ENCODE data around the gene MAML3.

The MAML3 gene

GRCh38 chr4:139756391-139757180 is 397.4 kb downstream of the MAML3 start:
- no peak for DNase-seq (ENCODE audit: low read depth, low spot score)

DNA sequence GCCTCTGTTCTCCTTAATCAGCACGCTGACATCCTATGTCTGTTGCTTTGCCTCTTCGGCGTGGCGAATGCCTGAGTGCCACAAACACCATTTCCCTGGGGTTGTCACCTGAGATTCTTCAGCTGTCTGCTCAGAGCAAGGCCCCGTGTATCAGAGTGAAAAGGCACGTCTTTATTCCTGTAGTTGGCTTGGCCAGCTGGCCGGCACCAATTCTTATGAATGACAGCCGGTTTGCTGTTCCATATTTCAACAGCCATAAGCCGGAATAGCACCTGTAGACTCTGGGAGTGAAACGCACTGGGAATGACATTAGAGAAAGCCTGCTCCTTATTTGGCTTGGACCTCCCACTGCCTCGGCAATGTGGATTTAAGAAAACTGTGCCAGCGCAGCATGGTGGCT is 399.0 kb downstream of the MAML3 start:
- DNase-seq (ENCODE audit: low read depth, low spot score), result no peak

- DNase-seq (ENCODE audit: low read depth, low spot score), result no peak
Observed at GRCh38 chr4:139753686-139754085, 400.3 kb downstream of the MAML3 start.

DNA sequence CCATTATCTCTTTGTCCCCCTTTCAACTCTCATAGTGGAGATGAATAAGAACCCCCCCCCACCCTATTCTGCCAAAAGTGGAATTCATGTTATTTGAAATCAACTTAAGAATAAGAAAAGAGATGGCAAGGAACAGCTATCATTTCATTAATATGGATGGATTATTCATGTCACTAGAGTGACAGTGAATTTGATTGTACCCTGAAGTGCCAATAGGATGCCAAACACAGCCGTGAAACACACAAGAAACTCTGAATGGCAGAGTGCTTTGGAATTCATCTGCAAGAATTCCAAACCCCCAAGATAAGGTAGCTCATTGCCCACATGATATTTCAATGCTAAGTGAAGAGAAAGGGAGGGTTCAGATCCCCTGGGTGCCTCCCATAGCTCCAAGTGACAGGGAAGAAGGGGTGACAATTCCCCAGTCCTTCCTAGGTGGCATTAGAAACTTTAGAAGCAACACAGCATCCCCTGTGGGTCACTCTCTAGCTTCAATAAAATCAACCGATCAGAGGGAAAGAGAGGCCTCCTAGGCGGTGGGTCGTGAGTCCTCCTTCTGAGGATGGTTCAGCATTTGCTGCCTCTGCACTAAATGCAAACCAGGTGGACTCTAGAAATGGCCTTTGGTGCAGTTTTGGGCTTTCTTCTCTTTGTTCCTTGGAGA is 404.0 kb downstream of the MAML3 start:
- DNase-seq (ENCODE audit: low read depth, low spot score), result no peak

DNA sequence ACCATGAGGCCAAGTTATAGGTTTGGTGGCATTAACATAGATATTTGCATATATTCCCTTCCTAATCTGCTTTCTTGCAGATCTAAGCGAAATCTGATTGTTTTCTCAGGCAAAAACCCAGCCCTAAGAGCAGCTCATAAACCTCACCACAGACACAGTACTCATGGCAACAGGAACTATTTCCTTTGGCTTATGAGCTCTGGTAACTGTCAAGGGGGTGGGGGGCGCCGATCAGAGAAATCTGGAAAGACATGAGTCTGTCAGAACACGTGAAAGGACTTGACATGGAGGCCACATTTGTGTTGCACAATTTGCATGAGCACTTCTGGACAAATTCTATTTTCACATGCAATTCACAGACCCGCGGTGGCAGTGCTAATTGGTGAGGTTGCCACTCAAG is 404.6 kb downstream of the MAML3 start:
- no peak for DNase-seq (ENCODE audit: low read depth, low spot score)

DNA sequence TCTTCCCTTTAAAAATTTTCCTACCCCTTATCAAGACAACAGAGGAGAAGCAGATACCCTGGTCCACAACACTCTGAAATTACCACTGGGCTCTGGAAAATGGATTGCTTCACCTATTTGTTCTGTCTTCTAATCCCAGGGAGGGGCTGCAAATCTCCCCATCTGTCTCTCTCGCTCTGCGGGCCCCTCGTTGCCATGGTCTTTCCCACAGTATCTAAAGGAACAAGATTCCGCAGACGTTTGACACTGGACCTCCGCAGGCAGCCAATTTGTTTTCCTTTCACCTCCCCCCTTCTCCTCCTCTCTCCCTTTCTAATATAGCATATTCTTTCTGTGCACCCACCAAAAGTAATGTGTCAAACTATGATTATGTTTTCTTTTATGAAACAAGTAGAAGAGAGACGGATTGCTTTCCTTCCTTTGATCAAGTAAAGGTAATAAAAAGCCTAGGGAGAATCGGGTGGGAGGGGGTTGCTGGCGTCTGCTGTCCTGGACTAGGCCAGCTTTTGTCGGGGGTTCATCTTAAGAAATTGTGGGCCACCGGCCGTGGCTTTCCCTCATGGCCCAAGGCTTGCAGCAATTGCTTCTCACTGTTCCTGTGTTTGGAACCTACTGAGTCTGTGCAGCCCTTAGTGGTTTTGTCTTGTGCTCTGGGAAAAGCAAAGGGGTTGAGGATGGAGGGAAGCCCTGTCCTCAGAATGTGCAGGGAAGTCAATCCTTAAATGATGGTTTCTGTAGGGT is 407.4 kb downstream of the MAML3 start:
- DNase-seq (ENCODE audit: low read depth, low spot score), result no peak

DNA sequence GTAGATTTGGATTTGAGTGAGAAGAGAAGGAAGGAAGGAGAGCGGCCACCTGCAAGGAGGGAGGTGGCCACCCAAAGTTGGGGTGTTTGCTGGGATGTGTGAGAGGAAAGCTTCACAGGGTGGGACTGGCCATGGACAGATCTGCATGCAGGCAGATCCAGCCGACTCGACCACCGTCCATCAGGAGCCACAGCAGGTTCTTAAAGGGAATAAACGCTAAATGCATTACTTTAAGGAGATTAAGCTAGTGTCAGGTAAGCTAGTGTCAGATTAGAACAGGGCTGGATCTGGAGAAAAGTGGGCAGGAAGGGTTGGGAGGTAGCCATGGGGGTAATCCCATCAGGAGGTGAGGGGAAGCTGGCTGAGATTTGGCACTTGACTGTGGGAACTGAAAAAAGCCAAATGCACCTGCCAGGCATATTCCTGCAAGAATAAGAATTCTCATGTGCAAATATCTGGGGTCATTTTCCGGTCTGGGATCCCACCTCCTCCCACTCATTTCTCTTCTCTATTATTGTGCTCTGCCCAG is 408.8 kb downstream of the MAML3 start:
- DNase-seq (ENCODE audit: low read depth, low spot score), result no peak

DNA sequence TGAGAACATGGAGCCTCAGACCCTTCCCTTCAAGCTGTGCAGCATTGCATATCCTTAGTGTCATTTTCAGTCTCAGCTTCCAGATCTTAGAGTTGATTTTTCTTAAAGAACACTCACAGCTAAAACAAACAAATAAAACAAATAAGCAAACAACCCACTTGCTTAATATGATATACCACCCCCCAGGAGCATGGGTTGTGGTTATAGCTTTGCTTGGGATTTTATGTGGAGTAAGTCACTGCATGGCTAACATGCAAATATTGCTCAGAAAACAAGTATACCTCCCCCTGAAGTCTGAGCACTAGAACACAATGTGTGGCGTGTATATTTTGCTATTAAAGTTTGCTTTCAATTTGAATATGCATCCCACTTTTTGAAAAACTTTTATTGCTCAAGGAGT is 409.8 kb downstream of the MAML3 start:
- DNase-seq (ENCODE audit: low read depth, low spot score), result no peak

DNA sequence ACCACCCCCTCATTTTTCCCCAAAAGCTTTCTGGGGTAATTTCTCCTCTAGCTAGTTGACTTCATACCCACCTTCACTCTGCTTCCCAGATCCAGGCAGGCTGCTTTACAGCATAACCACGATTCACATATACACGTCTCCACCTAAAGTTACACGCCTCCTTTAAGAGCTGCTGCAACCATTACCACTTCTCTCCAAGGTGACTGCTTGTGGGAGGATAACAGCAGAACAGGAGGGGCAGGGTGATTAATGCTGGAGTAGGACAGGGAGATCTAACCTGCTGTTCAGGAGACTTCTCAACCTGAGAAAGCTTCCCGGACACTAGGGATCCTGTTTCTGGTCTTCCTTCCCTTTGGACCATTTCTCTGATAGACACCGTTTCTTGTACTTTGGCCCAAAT is 411.0 kb downstream of the MAML3 start:
- no peak for DNase-seq (ENCODE audit: low read depth, low spot score)

GRCh38 chr4:139740531-139741041 is 413.4 kb downstream of the MAML3 start:
- DNase-seq (ENCODE audit: low read depth, low spot score), result peak; percentile 71

DNA sequence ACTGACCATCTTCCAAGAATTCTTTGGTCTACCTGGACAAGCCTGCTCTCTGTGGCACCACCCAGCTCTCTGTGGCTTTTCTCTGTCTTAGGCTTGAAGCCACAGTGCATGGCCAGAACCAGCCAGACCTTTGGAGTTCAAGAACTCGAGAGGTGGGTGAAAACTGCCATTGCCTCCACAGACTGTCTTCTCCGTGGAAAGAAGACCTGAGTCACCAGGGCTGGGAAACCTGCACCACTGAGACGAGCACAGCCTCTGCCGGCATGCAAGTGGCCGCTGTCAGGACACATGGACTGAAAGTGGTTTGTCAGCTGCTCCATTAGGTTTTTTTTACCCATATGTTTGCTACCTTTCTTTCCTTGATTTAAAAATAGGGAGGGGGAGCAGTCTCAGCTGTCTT is 413.9 kb downstream of the MAML3 start:
- no peak for DNase-seq (ENCODE audit: low read depth, low spot score)

DNA sequence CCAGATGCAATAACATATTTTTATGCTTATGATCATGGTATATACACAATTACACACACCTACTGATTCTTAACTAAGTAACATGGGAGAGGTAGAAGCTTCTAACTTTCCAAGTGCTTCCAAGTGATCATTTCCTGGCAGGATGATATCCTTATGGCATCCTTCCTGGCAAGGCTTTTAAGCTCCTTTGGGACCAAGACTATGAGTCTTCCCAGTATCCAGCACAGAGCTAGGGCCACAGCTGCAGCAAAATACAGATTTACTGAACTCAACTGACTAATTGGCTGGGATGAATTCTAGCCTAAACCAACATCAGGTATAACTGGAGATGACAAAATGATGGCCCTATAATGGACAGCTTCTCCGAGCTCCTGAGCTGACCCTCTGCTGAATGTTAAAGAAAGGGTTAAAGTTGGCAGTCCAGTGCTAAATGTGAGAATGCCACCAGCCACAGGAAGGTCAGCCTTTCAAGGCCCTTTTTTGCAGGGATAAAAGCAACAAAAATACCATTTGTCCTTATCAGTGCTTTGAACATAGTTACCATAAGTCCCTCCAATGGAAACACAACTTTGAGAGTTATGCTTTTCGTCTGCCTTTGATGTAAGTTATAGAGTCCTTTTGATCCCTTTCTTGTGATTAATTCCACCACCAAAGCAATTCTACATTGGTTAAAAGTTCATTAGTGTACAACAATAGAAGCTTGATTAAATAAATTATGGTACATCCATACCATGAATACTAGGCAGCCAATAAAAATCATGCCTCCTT is 415.0 kb downstream of the MAML3 start:
- no peak for DNase-seq (ENCODE audit: low read depth, low spot score)

- no peak for DNase-seq (ENCODE audit: low read depth, low spot score)
Observed at GRCh38 chr4:139736661-139737060, 417.3 kb downstream of the MAML3 start.

GRCh38 chr4:139736274-139736660 is 417.7 kb downstream of the MAML3 start:
- DNase-seq (ENCODE audit: low read depth, low spot score), result no peak

DNA sequence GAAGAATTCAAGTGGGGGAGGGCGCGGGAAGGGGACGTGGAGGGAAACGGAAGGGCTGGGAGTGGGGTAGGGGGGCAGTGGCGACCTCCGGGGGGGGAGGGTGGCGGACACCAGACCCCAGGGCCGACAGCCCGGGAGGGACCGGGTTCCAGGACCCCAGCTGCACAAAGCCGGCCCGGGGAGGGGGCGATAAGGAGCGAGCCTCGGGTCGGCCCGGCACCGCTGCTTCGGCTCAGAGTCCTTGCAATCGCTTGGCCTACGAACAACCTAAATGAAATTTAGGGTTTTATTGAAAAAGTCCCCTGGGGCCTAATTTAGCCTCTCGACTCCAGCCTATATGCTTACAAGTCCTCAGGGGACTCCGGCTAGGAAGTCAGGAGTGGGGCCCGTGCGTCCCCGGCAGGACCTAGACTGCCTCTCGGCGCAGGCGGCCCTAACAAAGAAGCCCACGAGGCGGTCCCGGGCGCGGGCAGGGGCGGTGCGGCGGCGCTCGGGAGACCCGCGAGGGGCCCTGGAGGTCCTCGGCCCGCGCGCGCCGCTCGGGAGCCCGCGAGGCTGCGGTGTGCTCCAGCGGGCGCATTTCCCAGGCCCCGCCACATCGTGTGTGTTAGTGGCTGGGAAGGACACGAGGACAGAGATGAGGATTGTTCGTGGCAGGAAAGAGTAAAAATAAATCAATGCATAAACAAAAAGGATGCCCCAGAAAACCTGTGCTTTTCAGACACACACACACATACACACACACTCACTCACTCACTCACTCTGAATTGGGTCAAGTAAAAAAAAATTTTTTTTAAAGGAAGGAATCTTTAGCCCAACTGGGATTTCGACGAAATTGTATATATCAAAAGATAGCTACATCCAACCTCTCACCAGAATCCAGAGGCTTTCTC is 418.4 kb downstream of the MAML3 start:
- no peak for DNase-seq (ENCODE audit: low read depth, low spot score)

- DNase-seq (ENCODE audit: low read depth, low spot score), result peak; percentile 38
Observed at GRCh38 chr4:139734875-139735380, 419.1 kb downstream of the MAML3 start.

- no peak for DNase-seq (ENCODE audit: low read depth, low spot score)
Observed at GRCh38 chr4:139734201-139734874, 419.6 kb downstream of the MAML3 start.

GRCh38 chr4:139732991-139733570 is 420.9 kb downstream of the MAML3 start:
- DNase-seq (ENCODE audit: low read depth, low spot score), result no peak

GRCh38 chr4:139728840-139729239 is 425.1 kb downstream of the MAML3 start:
- DNase-seq (ENCODE audit: low read depth, low spot score), result no peak
